ENCODE results near the gene LDHD.

GRCh38 chr16:75147968-75148310 lies 31.4 kb upstream of the LDHD start:
- TF ChIP-seq CTCF (IDR thresholded peaks at IDR 0.05; ENCODE audit: poor library complexity) (no peak), EZH2 (IDR thresholded peaks at IDR 0.05; ENCODE audit: borderline replicate concordance) (no peak), EZH2phosphoT487 (IDR thresholded peaks at IDR 0.05; ENCODE audit: low read depth, severe bottlenecking, unreplicated experiment) (no peak)

Data from hepatocyte (in vitro differentiated cells).